HEK293 (cell line): ENCODE data around the gene SNRPD3.

ENCODE experiments used
- CTCF ChIA-PET: fragments of 350-600 bp; formaldehyde crosslinking; extraction: SDS; loops from one replicate; lab custom pipeline; 2021; ENCODE audit warnings: antibody characterized with exemption; lab: Yijun Ruan, JAX
- POLR2A ChIA-PET: fragments of 300-600 bp; formaldehyde crosslinking; extraction: SDS; loops from one replicate; lab custom pipeline; 2020; ENCODE audit warnings: antibody characterized with exemption, inconsistent platforms; lab: Yijun Ruan, JAX
- H3K27ac ChIP-seq: fragments of 200-500 bp; sonication (Bioruptor generic); 2 replicates; pipeline ENCODE4 v1.5.1; 2014; ENCODE audit warnings: low read depth, low read length, control low read depth, inconsistent platforms; ENCODE audit errors: extremely low read depth
- H3K36me3 ChIP-seq, 2 experiments: fragments of 200-500 bp in 1 of 2; sonication (Bioruptor generic) in 1 of 2; 1 replicate in 1 of 2; 2 replicates in 1 of 2; pipeline ENCODE4 v1.5.1; 2014 to 2017; ENCODE audit warnings: inconsistent platforms in 2 of 2, low read length in 2 of 2; ENCODE audit not compliant: control insufficient read depth in 2 of 2, insufficient read depth in 1 of 2
- H3K4me1 ChIP-seq: fragments of 200-500 bp; sonication (Bioruptor generic); 2 replicates; pipeline ENCODE4 v1.5.1; 2014; ENCODE audit warnings: mild to moderate bottlenecking, low read length, inconsistent platforms; ENCODE audit not compliant: control insufficient read depth, insufficient read depth
- H3K4me3 ChIP-seq: 2 replicates; pipeline ENCODE4 v1.5.1; 2011; ENCODE audit warnings: low read depth, mild to moderate bottlenecking, control low read depth, low read length, moderate library complexity
- H3K9me3 ChIP-seq: fragments of 200-500 bp; sonication (Bioruptor generic); 2 replicates; pipeline ENCODE4 v1.5.1; 2014; ENCODE audit warnings: low read depth, low read length, inconsistent platforms; ENCODE audit not compliant: control insufficient read depth, insufficient read depth
- EGR2 ChIP-seq: fragments of 450-650 bp; formaldehyde crosslinking; IDR thresholded peaks from 2 replicates; pipeline ENCODE4 v1.5.1; 2016; ENCODE audit warnings: low read depth, missing biosample characterization, missing genetic modification characterization
- KLF8 ChIP-seq: fragments of 450-650 bp; formaldehyde crosslinking; IDR thresholded peaks from 2 replicates; pipeline ENCODE4 v1.5.1; 2016; ENCODE audit warnings: missing biosample characterization, missing genetic modification characterization
- MEIS1 ChIP-seq: sonication (generic); formaldehyde crosslinking; IDR thresholded peaks from 2 replicates; pipeline ENCODE4 v1.8.1; 2022; ENCODE audit warnings: missing genetic modification reagents, mild to moderate bottlenecking, borderline replicate concordance
- PRDM10 ChIP-seq: fragments of 450-650 bp; formaldehyde crosslinking; IDR thresholded peaks from 2 replicates; pipeline ENCODE4 v1.5.1; 2016; ENCODE audit warnings: missing biosample characterization, missing genetic modification characterization
- WT1 ChIP-seq: fragments of 450-650 bp; formaldehyde crosslinking; IDR thresholded peaks from 2 replicates; pipeline ENCODE4 v1.5.1; 2016; ENCODE audit warnings: missing biosample characterization, missing genetic modification characterization
- ZBTB44 ChIP-seq: fragments of 450-650 bp; IDR thresholded peaks from 2 replicates; pipeline ENCODE4 v1.5.1; 2018; ENCODE audit warnings: missing biosample characterization, mild to moderate bottlenecking, missing genetic modification characterization
- ZEB2 ChIP-seq: fragments of 450-650 bp; formaldehyde crosslinking; IDR thresholded peaks from 2 replicates; pipeline ENCODE4 v1.5.1; 2016; ENCODE audit warnings: missing biosample characterization, missing genetic modification characterization
- ZNF184 ChIP-seq: fragments of 450-650 bp; IDR thresholded peaks from 2 replicates; pipeline ENCODE4 v1.5.1; 2018; ENCODE audit warnings: missing biosample characterization, mild to moderate bottlenecking, missing genetic modification characterization
- ZNF211 ChIP-seq: fragments of 450-650 bp; formaldehyde crosslinking; IDR thresholded peaks from 2 replicates; pipeline ENCODE4 v1.5.1; 2016; ENCODE audit warnings: low read depth, missing biosample characterization, missing genetic modification characterization
- ZNF266 ChIP-seq: fragments of 450-650 bp; formaldehyde crosslinking; IDR thresholded peaks from 2 replicates; pipeline ENCODE4 v1.5.1; 2016; ENCODE audit warnings: missing biosample characterization, missing genetic modification characterization, low read depth
- ZNF302 ChIP-seq: fragments of 450-650 bp; formaldehyde crosslinking; IDR thresholded peaks from 2 replicates; pipeline ENCODE4 v1.5.1; 2016; ENCODE audit warnings: missing biosample characterization, missing genetic modification characterization, low read depth
- ZNF350 ChIP-seq: fragments of 450-650 bp; formaldehyde crosslinking; IDR thresholded peaks from 2 replicates; pipeline ENCODE4 v1.5.0; 2017; ENCODE audit warnings: missing biosample characterization, mild to moderate bottlenecking, missing genetic modification characterization
- ZNF362 ChIP-seq: fragments of 450-650 bp; formaldehyde crosslinking; IDR thresholded peaks from 2 replicates; pipeline ENCODE4 v1.5.1; 2016; ENCODE audit warnings: missing biosample characterization, missing genetic modification characterization
- ZNF391 ChIP-seq: fragments of 450-650 bp; formaldehyde crosslinking; IDR thresholded peaks from 2 replicates; pipeline ENCODE4 v1.5.1; 2016; ENCODE audit warnings: low read depth, missing biosample characterization, missing genetic modification characterization, borderline replicate concordance
- ZNF404 ChIP-seq: fragments of 450-650 bp; formaldehyde crosslinking; IDR thresholded peaks from 2 replicates; pipeline ENCODE4 v1.5.1; 2017; ENCODE audit warnings: missing biosample characterization, missing genetic modification characterization
- ZNF530 ChIP-seq: fragments of 450-650 bp; formaldehyde crosslinking; IDR thresholded peaks from 2 replicates; pipeline ENCODE4 v1.5.1; 2016; ENCODE audit warnings: low read depth, missing biosample characterization, missing genetic modification characterization
- ZNF701 ChIP-seq: fragments of 450-650 bp; formaldehyde crosslinking; IDR thresholded peaks from 2 replicates; pipeline ENCODE4 v1.5.1; 2016; ENCODE audit warnings: missing biosample characterization, missing genetic modification characterization
- ZNF785 ChIP-seq: fragments of 450-650 bp; formaldehyde crosslinking; IDR thresholded peaks from 2 replicates; pipeline ENCODE4 v1.5.1; 2016; ENCODE audit warnings: missing biosample characterization, missing genetic modification characterization

Gene SNRPD3

DNA sequence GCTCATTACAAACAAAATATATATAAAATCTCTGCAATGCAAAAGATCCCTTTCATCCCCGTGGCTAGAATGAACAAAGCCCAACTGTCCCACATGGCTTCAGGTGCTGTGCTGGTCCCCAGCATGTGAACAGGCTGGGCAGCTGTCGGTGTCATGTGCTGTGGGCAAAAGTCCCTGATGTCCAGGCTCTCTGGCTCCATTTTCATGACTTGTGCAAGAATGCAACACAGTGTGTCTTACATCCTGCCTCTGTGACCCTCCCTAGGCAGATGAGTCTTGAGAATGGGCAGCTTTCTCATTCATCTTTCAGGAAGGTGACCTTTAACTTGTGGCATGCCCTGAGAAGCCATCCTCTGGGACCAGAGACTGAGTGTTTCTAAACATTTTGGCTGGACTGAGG, 15.3 kb upstream of the SNRPD3 start (continued):
- TF ChIP-seq ZNF362 (tag by site-specific recombination) = no peak
- no peak for TF ChIP-seq ZNF701 (tag by site-specific recombination)
- TF ChIP-seq MEIS1 = no peak
- no peak for TF ChIP-seq ZNF302
- TF ChIP-seq WT1 (tag by site-specific recombination) = no peak
- no peak for TF ChIP-seq PRDM10 (tag by site-specific recombination)
- no peak for TF ChIP-seq ZNF785 (tag by site-specific recombination)
- TF ChIP-seq KLF8 = no peak
- TF ChIP-seq ZNF211 (tag by site-specific recombination) = no peak
- no peak for TF ChIP-seq ZNF530 (tag by site-specific recombination)
- TF ChIP-seq, all 188 proteins: peak for 0

DNA sequence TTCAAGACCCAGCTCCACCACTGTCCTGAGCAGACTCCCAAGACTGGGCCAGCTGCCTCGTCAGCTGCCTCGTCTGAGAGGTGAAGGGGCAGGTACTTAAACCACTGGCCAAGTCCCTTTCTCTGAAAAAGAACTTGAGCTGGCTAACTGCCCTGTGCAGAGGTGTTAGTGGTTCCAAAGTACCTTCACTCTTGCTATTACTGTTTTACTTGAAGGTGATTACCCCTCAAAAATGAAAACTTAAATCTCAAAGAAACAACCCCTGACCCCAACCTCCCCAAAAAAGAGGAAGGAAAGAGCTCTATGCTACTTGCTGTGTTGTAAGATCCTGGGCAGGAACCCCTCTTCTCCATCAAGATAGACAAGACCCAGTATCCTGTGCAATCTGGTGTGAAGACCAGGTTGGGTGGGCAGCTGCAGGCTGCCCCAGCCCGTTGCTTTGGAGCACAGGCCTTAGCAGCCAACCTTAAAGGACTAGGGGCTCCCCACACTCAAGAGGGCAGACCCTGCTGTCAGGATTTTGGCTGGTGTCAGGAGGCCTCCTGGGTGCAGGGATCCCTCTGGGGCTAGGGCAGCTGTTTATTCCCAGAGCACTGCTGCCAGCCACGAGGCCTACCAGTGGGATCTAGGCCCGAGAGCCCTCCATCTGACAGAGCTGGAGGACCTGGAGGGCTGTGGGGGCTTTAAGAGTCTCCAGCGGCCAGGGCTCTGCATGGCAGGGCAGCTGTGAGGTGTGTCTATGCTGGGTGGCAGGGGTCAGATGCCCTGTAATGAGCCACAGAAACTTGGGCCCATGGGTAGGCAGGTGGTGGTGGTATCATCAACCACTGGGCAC, 13.9 kb upstream of the SNRPD3 start:
- Histone ChIP-seq H3K4me1 (no peaks in the 10 kb centered on the region), H3K9me3 (no peaks in the 10 kb centered on the region), H3K27ac (no peak overlapping the region), H3K4me3 (no peak overlapping the region), H3K36me3 (peaks cover 24 to 67% of the 10 kb centered on the region in 2 experiments)
- ChIA-PET POLR2A (interaction anchor here (0.7 to 4.0 kb wide), 2 partner anchors 13 to 32 kb away, joined by 4 to 33 read pairs; partner anchors contain the start of genes GUCD1 and SNRPD3), CTCF (interaction anchor here (0.7 kb wide), 1 partner anchor 45 kb away, joined by 3 read pairs; no protein-coding TSS in a partner anchor)
- TF ChIP-seq ZEB2 = no peak
- TF ChIP-seq EGR2 (tag by site-specific recombination) = no peak
- TF ChIP-seq ZNF266 (tag by site-specific recombination) = no peak
- no peak for TF ChIP-seq ZNF404
- TF ChIP-seq ZNF701 (tag by site-specific recombination) = no peak
- no peak for TF ChIP-seq ZNF302
- TF ChIP-seq ZNF211 (tag by site-specific recombination) = no peak
- no peak for TF ChIP-seq ZNF350
- no peak for TF ChIP-seq ZBTB44
- TF ChIP-seq ZNF391 (tag by site-specific recombination) = no peak
- TF ChIP-seq ZNF184 (tag by site-specific recombination) = no peak
